ENCODE results near the gene SLC2A11.
"Not testable (repeated sequence)": the region's sequence is repeated elsewhere in the genome, so short reads cannot be mapped to it uniquely, and the experiment has no call there.

The SLC2A11 gene

DNA sequence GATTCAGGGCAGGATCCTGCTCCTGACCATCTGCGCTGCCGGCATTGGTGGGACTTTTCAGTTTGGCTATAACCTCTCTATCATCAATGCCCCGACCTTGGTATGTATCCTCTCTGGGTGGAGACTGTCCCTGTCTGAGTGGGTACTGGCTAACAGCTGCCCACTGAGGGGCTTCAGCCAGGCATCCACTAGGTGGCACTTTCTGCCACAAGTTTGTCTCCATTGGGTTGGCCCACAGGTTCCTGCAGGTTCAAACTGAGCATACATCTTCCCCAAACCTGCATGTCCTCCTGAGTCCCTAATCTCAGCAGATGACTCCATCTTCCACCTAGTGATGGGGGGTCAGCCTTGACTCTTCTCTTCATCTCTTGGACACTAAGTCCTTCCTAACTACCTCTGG is 4.4 kb downstream of the SLC2A11 start:
- peak; percentile 54 for DNase-seq (ENCODE audit: low read depth)
- no peak overlapping the region for H3K4me3 ChIP-seq (ENCODE audit: control insufficient read depth, low read depth, low read length)
- TF ChIP-seq, protein P1, sequence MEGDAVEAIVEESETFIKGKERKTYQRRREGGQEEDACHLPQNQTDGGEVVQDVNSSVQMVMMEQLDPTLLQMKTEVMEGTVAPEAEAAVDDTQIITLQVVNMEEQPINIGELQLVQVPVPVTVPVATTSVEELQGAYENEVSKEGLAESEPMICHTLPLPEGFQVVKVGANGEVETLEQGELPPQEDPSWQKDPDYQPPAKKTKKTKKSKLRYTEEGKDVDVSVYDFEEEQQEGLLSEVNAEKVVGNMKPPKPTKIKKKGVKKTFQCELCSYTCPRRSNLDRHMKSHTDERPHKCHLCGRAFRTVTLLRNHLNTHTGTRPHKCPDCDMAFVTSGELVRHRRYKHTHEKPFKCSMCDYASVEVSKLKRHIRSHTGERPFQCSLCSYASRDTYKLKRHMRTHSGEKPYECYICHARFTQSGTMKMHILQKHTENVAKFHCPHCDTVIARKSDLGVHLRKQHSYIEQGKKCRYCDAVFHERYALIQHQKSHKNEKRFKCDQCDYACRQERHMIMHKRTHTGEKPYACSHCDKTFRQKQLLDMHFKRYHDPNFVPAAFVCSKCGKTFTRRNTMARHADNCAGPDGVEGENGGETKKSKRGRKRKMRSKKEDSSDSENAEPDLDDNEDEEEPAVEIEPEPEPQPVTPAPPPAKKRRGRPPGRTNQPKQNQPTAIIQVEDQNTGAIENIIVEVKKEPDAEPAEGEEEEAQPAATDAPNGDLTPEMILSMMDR (conservative IDR thresholded peaks at IDR 0.05; ENCODE audit: control insufficient read depth, insufficient read depth, low read depth, low read length): peak; percentile 72

DNA sequence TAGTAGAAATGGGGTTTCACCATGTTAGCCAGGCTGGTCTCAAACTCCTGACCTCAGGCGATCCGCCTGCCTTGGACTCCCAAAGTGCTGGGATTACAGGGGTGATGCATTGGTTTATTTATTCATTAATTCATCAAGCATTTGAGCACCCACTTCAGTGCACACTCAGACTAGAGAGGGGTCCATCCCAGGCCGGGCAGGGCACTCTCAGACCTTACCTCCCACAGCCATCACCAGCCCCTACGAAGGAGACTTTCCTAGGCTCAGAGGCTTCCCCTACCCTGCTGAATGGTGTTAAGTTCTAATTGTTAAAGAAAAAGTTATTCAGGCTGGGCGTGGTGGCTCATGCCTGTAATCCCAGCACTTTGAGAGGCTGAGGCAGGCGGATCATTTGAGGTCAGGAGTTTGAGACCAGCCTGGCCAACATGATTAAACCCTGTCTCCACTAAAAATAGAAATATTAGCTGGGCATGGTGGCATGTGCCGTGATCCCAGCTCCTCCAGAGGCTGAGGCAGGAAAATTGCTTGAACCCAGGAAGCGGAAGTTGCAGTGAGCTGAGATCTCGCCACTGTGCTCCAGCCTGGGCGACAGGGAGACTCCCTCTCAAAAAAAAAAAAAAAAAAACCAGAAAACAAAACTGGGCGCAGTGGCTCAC is 7.0 kb downstream of the SLC2A11 start:
- not testable (repeated sequence) for DNase-seq (ENCODE audit: low read depth); H3K4me3 ChIP-seq (ENCODE audit: control insufficient read depth, low read depth, low read length)

DNA sequence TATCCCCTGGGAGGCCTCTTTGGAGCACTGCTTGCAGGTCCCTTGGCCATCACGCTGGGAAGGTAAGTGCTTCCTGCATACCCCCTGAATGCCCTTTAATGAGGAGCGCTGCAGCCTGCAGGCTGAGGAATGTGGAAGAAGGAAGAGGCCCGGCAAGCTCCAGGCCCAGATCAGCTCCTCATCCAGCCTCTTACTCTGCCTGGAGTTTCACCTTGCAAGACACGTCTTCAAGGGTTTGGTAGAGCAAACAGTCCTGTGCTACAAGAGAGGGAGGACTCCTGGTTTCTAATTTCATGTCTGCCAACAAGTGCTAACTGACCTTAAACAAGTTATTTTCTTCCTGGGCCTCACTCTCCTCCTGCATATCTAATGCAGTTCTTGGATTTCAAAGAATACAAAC is 10.9 kb downstream of the SLC2A11 start:
- TF ChIP-seq, protein P1 (conservative IDR thresholded peaks at IDR 0.05; ENCODE audit: control insufficient read depth, insufficient read depth, low read depth, low read length): no peak
- no peak for DNase-seq (ENCODE audit: low read depth)
- H3K4me3 ChIP-seq (ENCODE audit: control insufficient read depth, low read depth, low read length): no peak overlapping the region

DNA sequence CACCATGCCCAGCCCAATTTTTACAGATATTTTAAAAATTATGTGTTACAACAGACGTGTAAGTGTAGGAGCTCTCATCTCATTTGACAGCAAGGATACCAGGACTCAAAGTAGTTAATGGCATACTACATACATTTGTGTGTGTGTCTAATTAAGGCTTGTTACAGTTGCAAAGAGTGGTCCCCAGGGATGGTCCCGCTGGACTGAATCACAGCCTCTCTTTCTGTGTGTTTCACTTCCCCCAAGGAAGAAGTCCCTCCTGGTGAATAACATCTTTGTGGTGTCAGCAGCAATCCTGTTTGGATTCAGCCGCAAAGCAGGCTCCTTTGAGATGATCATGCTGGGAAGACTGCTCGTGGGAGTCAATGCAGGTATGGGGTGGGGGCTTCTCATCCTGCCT is 17.2 kb downstream of the SLC2A11 start:
- TF ChIP-seq, protein P1 (conservative IDR thresholded peaks at IDR 0.05; ENCODE audit: control insufficient read depth, insufficient read depth, low read depth, low read length): no peak
- DNase-seq (ENCODE audit: low read depth): peak; percentile 25
- H3K4me3 ChIP-seq (ENCODE audit: control insufficient read depth, low read depth, low read length): no peak overlapping the region

DNA sequence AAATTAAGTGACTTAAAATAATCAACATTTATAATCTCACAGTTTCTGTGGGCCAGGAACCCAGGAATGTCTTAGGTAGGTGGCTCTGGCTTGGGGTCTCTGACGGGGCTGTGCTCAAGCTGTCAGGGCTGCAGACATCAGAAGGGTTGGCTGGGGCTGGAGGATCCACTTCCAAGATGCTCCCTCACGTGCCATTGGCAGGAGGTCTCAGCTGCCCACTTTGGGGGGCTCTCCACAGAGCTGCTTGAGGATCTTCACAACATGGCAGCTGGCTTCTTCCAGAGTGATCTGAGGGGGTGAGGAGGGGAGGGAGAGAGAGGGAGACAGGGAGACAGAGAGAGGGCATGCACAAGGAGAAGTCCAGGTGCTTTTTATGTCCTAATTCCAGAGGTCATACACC is 18.1 kb downstream of the SLC2A11 start:
- no peak overlapping the region for H3K4me3 ChIP-seq (ENCODE audit: control insufficient read depth, low read depth, low read length)
- TF ChIP-seq, protein P1 (conservative IDR thresholded peaks at IDR 0.05; ENCODE audit: control insufficient read depth, insufficient read depth, low read depth, low read length): no peak
- DNase-seq (ENCODE audit: low read depth): no peak

DNA sequence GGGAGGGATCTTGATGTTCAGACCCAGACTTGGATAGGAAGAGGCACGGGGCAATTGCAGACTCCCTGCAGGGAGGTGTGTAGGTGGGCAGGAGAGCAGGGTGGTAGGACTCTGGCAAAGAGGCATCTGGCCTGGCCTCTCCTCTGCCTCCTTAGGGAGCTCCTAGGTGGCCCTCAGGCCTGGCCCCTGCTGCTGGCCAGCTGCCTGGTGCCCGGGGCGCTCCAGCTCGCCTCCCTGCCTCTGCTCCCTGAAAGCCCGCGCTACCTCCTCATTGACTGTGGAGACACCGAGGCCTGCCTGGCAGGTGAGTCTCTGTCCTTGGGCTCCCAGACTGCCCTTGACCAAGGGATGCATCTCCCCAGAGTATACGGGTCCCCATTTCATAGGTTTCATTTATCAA is 19.9 kb downstream of the SLC2A11 start:
- H3K4me3 ChIP-seq (ENCODE audit: control insufficient read depth, low read depth, low read length): no peak overlapping the region
- TF ChIP-seq, protein P1 (conservative IDR thresholded peaks at IDR 0.05; ENCODE audit: control insufficient read depth, insufficient read depth, low read depth, low read length): no peak
- no peak for DNase-seq (ENCODE audit: low read depth)

DNA sequence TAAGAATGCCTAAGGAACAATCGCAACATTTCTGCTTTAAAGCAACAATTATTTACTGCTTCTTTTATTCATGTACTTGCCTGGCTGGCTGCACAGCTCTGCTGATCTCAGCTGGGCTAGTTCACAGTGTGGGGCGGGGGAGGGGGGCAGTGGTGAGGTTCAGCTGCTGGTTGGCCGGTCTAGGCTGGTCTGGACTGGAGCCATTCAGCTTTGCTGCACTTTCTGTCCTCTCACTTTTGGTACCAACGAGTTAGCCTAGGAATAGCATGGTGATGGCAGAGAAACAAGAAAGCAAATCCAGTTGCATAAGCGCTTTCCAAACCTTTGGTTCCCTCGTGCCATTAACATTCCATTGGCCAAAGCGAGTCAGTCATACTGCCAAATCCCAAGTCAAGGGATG is 20.5 kb downstream of the SLC2A11 start:
- H3K4me3 ChIP-seq (ENCODE audit: control insufficient read depth, low read depth, low read length): no peak overlapping the region
- no peak for DNase-seq (ENCODE audit: low read depth)
- TF ChIP-seq, protein P1 (conservative IDR thresholded peaks at IDR 0.05; ENCODE audit: control insufficient read depth, insufficient read depth, low read depth, low read length): no peak
